ENCODE results near the gene MRPL40. TPM values are rescaled to one million over a fixed set of nuclear protein-coding genes. Genes with fewer than 3 reads are reported as not detected.
A peak's percentile ranks its signal among the peaks of the same experiment; 100 is the strongest.

MRPL40 gene
- total RNA-seq, 1 donor from 2014 or later: 19.9 TPM

GRCh38 chr22:19480173-19480568 lies 47.8 kb downstream of the MRPL40 start:
- DNase-seq (ENCODE audit: low spot score): no peak
- peak overlapping the region; percentile 90 for H3K4me3 Mint-ChIP-seq (ENCODE audit: unreplicated experiment)
- TF ChIP-seq CTCF (IDR thresholded peaks at IDR 0.05; ENCODE audit: unreplicated experiment): no peak
- H3K36me3 Mint-ChIP-seq (ENCODE audit: low read depth, unreplicated experiment): peaks cover 12% of the 10 kb centered on the region
- peaks cover 3% of the 10 kb centered on the region for H3K27me3 Mint-ChIP-seq (ENCODE audit: unreplicated experiment)
- H3K9me3 Mint-ChIP-seq (ENCODE audit: unreplicated experiment): no peaks in the 10 kb centered on the region
- H3K4me1 Mint-ChIP-seq (ENCODE audit: unreplicated experiment): peaks cover 25% of the 10 kb centered on the region
- peak overlapping the region; percentile 52 for H3K27ac Mint-ChIP-seq (ENCODE audit: unreplicated experiment)

DNA sequence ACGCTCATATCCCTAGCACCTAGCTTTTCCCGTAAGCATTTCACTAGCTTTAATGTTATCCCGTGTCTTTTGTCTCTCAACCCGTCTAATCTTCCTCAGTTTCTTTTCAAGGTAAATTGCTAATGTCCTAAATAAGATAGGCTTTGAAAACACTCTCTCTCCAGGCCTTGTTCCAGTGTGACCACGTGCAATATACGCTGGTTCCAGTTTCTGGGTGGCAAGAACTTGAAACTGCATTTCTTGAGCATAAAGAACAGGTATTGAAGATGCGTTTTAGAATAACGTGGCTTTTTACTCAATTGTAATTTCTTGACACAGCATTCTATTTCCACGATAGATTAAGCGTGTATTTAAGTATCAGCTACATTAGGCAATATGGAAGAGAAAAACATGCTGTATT lies 48.4 kb downstream of the MRPL40 start:
- Mint-ChIP-seq H3K4me1 (ENCODE audit: unreplicated experiment) (peaks cover 25% of the 10 kb centered on the region), H3K27me3 (ENCODE audit: unreplicated experiment) (peaks cover 3% of the 10 kb centered on the region), H3K9me3 (ENCODE audit: unreplicated experiment) (no peaks in the 10 kb centered on the region), H3K27ac (ENCODE audit: unreplicated experiment) (no peak overlapping the region), H3K4me3 (ENCODE audit: unreplicated experiment) (peak overlapping the region; percentile 90), H3K36me3 (ENCODE audit: low read depth, unreplicated experiment) (peaks cover 6% of the 10 kb centered on the region)
- no peak for DNase-seq (ENCODE audit: low spot score)
- TF ChIP-seq CTCF (IDR thresholded peaks at IDR 0.05; ENCODE audit: unreplicated experiment): no peak

GRCh38 chr22:19482297-19482696 lies 50.0 kb downstream of the MRPL40 start:
- Mint-ChIP-seq H3K4me1 (ENCODE audit: unreplicated experiment) (peaks cover 17% of the 10 kb centered on the region), H3K27me3 (ENCODE audit: unreplicated experiment) (peaks cover 3% of the 10 kb centered on the region), H3K36me3 (ENCODE audit: low read depth, unreplicated experiment) (peaks cover 4% of the 10 kb centered on the region), H3K9me3 (ENCODE audit: unreplicated experiment) (no peaks in the 10 kb centered on the region), H3K4me3 (ENCODE audit: unreplicated experiment) (no peak overlapping the region), H3K27ac (ENCODE audit: unreplicated experiment) (no peak overlapping the region)
- no peak for DNase-seq (ENCODE audit: low spot score)
- no peak for TF ChIP-seq CTCF (IDR thresholded peaks at IDR 0.05; ENCODE audit: unreplicated experiment)

DNA sequence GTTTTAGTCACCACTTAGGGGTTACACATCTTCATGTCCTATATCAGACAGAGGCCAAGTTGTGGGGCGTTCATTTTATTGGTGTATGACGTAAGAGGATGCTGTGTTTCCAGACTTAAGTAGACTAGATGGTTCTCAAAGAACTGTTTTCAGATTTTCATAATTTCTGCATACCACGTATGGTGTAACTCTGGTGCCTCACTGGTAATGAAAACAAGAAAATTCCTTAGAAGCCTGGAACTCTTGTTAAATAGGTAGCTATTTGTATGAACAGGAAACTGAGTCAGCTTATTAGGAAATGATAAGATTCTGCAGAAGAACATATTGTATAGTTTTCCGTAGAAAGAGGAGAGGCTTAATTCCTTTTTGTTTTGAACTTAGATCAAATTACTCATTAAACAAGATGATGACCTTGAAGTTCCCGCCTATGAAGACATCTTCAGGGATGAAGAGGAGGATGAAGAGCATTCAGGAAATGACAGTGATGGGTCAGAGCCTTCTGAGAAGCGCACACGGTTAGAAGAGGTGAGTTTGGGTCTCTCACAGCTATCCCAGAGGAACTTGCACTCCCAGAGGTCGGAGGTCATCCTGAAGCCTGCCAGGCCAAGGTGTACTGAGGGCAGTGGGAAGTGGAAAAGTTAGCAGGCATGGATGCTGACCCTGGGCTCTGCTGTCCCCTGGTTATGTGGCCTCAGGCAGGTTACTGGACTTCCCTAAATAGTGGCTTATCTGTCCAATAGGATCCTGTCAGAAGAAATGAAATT lies 51.3 kb downstream of the MRPL40 start:
- H3K9me3 Mint-ChIP-seq (ENCODE audit: unreplicated experiment): no peaks in the 10 kb centered on the region
- peaks cover 3% of the 10 kb centered on the region for H3K27me3 Mint-ChIP-seq (ENCODE audit: unreplicated experiment)
- DNase-seq (ENCODE audit: low spot score): no peak
- H3K27ac Mint-ChIP-seq (ENCODE audit: unreplicated experiment): no peak overlapping the region
- peak overlapping the region; percentile 7 for H3K4me3 Mint-ChIP-seq (ENCODE audit: unreplicated experiment)
- TF ChIP-seq CTCF (IDR thresholded peaks at IDR 0.05; ENCODE audit: unreplicated experiment): no peak
- H3K36me3 Mint-ChIP-seq (ENCODE audit: low read depth, unreplicated experiment): peaks cover 4% of the 10 kb centered on the region
- H3K4me1 Mint-ChIP-seq (ENCODE audit: unreplicated experiment): peaks cover 11% of the 10 kb centered on the region

Other genes with a start within 250 kb of the MRPL40 start
- 13.5 TPM for gene CLTCL1, start 140.8 kb upstream of the MRPL40 start, total RNA-seq (ENCODE audit: unreplicated experiment)
- gene HIRA, start 812 bp upstream of the MRPL40 start, total RNA-seq (ENCODE audit: unreplicated experiment): 36.0 TPM
- 26.6 TPM for gene C22orf39, start 15.2 kb downstream of the MRPL40 start, total RNA-seq (ENCODE audit: unreplicated experiment)
- 86.2 TPM for gene UFD1, start 46.6 kb downstream of the MRPL40 start, total RNA-seq (ENCODE audit: unreplicated experiment)
- 6.2 TPM for gene CDC45, start 47.4 kb downstream of the MRPL40 start, total RNA-seq (ENCODE audit: unreplicated experiment)
- gene CLDN5, start 91.9 kb downstream of the MRPL40 start, total RNA-seq (ENCODE audit: unreplicated experiment): 108 TPM